Activated CD4-positive, CD25-positive, alpha-beta regulatory T cell treated with anti-CD3 and anti-CD28 coated beads, Interleukin-2, amount 50 U/mL, for 24 hours (primary cell): ENCODE measurements around the gene ZMYND11.

ENCODE experiments used
- ATAC-seq, 2 donors: fragments of 150-1000 bp; cut with Tn5 transposase; one replicate each; pipeline ENCODE4 v1.10.0; 2021; ENCODE audit warnings: mild to moderate bottlenecking in 1 of 2, moderate library complexity in 1 of 2

The ZMYND11 gene

DNA sequence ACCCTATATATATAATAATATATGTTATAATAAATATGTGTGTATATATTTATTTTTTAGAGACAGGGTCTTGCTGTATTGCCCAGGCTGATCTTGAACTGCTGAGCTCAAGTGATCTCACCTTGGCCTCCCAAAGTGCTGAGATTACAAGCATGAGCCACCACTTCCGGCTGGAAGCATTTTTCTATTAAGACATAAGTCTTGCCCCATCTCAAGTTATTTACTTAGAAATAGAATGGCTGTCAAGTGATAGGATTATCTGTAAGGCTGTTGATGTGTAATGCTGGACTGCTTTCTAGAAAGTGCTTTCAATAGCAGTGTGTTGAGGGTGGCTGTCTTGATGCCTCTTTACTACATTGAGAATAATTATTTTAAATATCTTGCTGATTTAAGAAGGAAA is 65.2 kb downstream of the ZMYND11 start:
- no peak for ATAC-seq

GRCh38 chr10:201328-201771 is 66.1 kb downstream of the ZMYND11 start:
- peak; percentile 80 to 87 for ATAC-seq

DNA sequence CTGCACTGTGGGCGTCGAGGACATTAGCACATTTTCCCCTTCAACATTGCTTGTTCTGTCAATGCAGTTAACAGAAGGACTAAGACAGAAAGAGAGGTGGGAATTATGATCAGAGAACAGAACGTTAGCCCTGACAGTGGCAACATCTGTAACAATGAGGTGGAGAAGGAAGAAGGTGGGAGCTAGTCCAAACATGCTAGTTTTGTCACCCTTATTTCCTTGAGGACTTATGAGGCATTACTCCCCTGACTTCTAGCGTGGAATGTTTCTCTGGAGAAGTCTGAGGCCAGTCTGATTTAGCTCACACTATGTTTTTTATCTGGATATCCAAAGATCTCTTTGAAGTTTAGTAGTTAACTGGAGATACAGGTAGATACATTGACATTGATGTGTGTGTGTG is 73.4 kb downstream of the ZMYND11 start:
- no peak for ATAC-seq

DNA sequence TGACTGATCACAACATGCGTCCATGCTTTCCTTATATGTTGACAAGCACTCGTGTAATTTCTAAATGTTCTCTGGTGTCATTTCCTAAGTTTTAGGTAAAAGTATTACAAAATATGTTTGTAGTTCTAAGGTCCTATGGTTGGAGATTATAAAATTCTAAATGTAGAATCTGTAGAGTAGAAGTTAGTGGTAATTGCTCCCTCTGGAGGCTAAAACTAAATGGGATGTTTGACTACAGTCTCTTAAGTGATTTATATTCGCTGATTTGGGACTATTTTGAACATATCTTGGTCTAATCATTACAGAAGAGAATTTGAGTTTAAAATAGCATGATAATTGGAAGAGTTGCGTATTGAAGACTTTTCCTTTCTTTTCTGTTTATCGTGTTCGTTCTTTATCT is 74.1 kb downstream of the ZMYND11 start:
- ATAC-seq = no peak

DNA sequence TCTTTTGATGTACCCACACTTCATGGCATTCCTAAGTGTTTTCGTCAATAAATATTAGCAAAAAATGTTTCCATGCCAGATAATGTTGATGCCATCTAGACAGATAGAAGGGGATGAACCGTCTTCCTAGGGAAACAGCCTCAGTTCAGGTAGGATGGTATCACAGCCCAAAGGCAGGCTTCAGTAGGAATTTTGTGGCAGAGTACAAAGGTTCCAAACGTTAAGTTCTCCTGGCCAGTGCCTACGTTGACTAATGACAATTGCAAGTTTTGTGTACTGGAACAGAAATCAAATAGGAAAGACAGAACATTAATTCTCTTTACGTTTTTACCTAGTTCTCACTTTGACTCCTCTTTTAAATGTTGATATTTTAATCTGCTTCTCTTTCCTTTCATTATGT is 75.0 kb downstream of the ZMYND11 start:
- ATAC-seq = no peak

DNA sequence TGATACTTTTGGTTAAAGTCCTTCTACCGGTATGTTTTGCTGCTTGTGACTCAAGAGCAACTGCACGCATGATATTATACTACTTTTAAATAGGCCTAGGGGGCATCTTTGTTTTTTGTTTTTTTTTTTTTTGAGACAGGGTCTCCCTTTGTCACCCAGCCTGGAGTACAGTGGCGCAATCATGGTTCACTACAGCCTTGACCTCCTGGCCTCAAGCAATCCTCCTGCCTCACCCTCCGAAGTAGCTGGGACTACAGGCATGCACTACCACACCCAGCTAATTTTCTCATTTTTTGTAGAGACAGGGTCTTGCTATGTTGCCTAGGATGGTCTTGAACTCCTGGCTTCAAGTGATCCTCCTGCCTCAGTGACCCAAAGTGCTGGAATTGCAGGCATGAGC is 80.2 kb downstream of the ZMYND11 start:
- ATAC-seq = no peak

GRCh38 chr10:218798-219197 is 83.5 kb downstream of the ZMYND11 start:
- no peak for ATAC-seq

- ATAC-seq = no peak
Observed at GRCh38 chr10:219731-220472, 84.6 kb downstream of the ZMYND11 start.

GRCh38 chr10:224571-224970 is 89.3 kb downstream of the ZMYND11 start:
- ATAC-seq = no peak

DNA sequence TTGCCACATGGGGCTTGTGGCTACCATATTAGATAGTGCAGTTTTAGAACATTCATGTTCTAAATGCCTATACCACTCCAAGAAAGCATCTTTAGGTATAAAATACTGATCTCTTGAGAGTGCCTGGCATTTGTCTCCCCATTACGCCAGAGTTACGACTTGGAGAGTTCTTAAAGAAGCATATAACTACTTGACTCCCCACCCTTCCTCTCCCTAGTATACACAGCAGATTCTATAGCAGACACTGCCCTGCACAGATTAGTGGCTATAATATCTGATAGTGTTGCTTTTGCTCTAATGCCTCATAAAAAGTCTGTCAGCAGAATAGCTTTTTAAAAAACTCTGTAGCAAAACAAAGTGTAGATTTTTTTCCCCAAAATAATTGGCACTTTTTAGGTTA is 90.8 kb downstream of the ZMYND11 start:
- no peak for ATAC-seq

DNA sequence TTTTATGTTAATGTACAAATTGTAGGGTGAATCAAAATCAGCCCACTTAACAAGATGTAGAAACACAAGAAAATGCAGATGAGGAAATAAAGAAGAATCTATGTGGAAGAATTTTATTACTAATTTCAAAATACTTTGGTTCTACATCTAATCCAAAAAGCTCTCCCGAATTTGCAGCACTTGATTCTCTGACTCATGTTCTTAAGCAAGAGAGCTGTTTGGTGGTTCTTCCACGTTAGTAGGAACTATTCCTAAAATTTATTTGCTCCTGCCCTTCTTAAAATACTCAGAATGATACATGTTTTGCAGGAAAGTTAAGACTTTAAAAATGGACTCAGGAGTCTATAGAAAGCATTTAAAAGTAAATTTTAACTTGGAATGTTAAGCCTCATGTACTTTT is 91.8 kb downstream of the ZMYND11 start:
- ATAC-seq = no peak

- ATAC-seq = no peak
Observed at GRCh38 chr10:228366-228765, 93.1 kb downstream of the ZMYND11 start.

DNA sequence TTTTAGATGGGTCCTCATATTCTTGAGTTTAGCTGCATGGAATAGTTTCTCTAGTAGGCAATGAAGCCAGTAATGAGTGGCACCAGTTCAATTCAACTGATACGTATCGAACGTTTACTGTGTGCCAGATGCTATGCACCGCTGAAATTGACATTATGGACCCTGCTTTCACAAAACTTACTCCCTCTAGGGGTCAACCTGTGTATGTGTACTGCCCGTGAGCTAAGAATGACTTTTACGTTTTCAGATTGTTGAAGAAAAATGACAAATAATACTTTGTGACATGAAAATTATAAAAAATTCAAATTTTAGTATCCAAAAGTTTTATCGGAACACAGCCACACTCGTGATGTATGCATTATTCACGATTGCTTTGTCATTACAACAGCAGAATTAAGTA is 95.5 kb downstream of the ZMYND11 start:
- no peak for ATAC-seq

- no peak for ATAC-seq
Observed at GRCh38 chr10:232061-232460, 96.8 kb downstream of the ZMYND11 start.

DNA sequence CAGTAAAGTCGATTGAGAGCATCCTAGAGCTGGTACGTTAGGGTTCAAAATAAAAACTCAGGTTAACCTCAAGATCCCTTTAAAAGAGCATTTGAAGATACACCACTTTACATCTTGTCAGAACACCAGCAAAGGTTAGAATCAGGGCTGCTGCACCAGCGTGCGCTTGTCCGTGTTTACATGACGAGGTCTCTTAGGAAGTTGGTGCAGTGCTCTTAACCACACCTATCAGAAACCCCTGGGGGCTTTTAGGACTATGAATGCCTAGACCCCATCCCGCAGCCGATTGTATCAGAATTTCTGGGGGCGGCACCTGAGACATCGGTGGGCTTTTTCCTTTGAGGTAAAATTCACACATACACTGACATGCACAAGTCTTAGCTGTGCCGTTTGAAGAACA is 97.6 kb downstream of the ZMYND11 start:
- ATAC-seq = no peak

DNA sequence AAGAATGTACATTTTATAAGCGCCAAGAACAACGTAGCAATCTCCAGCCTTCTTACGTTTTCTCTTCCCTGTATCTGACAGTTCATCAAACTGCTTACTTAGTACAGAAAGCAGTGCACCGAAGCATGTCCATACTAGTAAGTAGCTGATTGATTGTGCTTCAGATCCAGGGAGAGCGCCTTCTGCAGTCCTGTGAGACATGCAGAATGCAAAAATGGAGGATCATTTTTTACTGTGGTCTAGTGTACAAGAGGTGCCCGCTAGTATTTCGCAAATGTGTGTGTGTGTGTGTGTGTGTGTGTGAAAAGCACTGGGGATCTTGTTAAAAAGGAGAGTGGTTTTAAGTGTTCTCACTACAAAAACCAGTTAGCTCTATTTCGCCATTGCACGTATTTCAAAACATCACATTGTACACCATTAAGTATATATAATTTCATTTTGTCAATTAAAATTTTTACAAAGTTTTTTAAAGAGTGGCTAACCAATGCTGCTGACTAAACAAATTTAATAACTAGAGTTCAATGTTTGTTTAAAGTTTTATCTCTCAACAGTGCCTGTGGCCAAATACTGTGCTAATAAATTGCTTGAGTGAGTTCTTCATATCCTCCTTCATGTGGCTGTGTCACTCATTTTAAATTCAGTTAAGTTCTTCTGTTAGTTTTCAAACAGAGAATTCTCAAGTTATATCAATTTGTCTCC is 99.6 kb downstream of the ZMYND11 start:
- ATAC-seq = no peak

- no peak for ATAC-seq
Observed at GRCh38 chr10:235915-236314, 100.7 kb downstream of the ZMYND11 start.

- no peak for ATAC-seq
Observed at GRCh38 chr10:239109-239508, 103.9 kb downstream of the ZMYND11 start.

DNA sequence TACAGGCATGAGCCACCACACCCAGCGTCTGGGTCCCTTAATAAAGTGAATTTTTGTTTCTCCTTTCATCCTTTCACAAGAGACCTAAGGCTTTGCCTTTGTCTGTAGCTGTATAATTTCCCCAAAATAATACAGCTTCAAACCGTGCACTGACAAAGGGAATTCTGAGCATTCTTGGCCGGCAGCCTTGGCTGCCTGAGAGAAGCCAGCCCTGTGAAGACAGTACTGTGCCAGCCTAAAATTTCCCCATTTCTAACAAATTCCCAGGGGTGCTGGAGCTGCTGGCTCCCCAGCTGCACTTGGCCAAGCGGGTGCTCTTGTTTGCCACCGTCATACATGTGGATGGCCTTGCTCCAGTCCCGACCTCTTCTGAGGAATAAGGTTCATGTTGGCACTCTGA is 106.2 kb downstream of the ZMYND11 start:
- ATAC-seq = no peak

- no peak for ATAC-seq
Observed at GRCh38 chr10:241966-242643, 106.8 kb downstream of the ZMYND11 start.

GRCh38 chr10:244227-244626 is 109.0 kb downstream of the ZMYND11 start:
- no peak for ATAC-seq

- ATAC-seq = no peak
Observed at GRCh38 chr10:246431-246830, 111.2 kb downstream of the ZMYND11 start.

GRCh38 chr10:247480-247879 is 112.2 kb downstream of the ZMYND11 start:
- no peak for ATAC-seq

- no peak for ATAC-seq
Observed at GRCh38 chr10:248307-248706, 113.1 kb downstream of the ZMYND11 start.
